Uterus (tissue), 2 donors: ENCODE data around the gene ACSM4.
"Not testable (repeated sequence)": the region's sequence is repeated elsewhere in the genome, so short reads cannot be mapped to it uniquely, and the experiment has no call there.

ENCODE experiments used
- CTCF ChIP-seq, 4 experiments: fragments of 200-600 bp in 2 of 4; fragments of 450-650 bp in 2 of 4; sonication (generic) in 2 of 4; IDR thresholded peaks; one replicate each; pipeline ENCODE4 v1.5.1; 2016 to 2019; ENCODE audit warnings: antibody characterized with exemption in 4 of 4, mild to moderate bottlenecking in 2 of 4, moderate library complexity in 1 of 4
- POLR2A ChIP-seq, 2 donors: fragments of 450-650 bp; IDR thresholded peaks; one replicate each; pipeline ENCODE4 v1.6.1; 2016; ENCODE audit warnings: antibody characterized with exemption in 2 of 2, mild to moderate bottlenecking in 1 of 2, moderate library complexity in 1 of 2

- not testable (repeated sequence) for TF ChIP-seq CTCF, POLR2A (IDR thresholded peaks at IDR 0.05)
Measured at GRCh38 chr12:7290588-7290987, 13.3 kb upstream of the ACSM4 start.
